ENCODE measurements around the gene GSTK1.
"Not testable (repeated sequence)": the region's sequence is repeated elsewhere in the genome, so short reads cannot be mapped to it uniquely, and the experiment has no call there.

GSTK1 gene

DNA sequence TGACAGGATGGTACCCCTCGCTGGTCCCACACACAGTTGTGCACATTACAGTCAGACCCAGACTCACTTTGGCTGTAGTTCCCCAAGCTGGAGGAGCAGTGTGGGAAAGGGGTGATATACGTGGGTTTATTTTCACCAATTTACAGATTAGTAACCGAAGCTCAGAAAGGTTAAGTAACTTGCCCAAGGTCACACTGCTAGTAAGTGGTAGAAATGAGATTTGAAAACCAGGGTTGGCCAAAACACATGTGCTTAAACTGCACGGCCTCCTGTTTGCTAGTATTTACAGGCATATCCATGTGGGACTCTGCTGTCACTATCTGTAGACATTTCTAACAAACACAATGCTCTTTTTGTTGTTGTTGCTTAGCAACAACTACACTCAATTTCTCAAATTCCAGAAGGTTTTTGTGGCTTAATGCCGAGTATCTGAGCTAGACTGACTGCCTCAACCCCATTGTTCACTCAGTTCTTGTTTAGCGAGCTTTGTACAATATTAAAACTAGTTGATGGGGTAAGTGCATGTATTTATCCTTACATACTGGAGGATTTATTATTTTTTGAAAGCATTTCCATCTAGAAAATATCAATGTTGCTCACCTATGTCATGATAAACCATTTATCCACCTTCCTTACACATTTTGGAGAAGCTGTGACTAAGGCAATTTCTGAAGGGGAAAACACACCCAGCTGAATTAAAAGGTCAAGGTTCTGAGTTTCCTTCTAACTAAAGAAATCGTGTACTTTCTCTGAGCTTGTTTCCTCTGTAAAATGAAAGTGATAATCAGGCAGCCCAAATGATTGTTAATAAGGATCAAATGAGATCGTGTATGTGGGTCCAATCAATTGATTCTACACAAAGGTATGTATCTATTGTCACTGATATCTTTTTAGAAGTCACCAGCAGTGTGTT, 16.2 kb downstream of the GSTK1 start:
- no peak for DNase-seq

GRCh38 chr7:143280160-143280559, 16.9 kb downstream of the GSTK1 start:
- DNase-seq, result no peak

GRCh38 chr7:143280566-143280965, 17.3 kb downstream of the GSTK1 start:
- DNase-seq, result no peak

DNA sequence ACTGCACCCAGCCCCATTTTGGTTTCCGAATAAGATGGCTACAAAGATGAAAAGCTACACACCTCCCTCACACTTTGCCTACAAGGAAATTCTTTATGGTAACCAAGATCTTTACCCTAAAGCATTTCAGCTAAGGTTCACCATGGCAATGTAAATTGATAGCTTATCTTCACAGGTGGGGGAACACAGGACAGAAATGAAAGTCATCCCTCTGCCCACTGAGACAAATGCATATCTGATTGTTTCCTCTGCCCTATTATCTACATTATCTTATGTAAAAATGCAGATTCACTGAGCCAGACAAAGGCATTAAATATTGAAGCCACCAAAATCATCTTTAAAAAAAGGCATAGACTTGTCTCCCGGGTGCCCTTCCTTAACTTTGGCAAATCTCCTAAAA, 18.3 kb downstream of the GSTK1 start:
- DNase-seq, result no peak

- DNase-seq, result no peak
Measured at GRCh38 chr7:143282124-143282523, 18.9 kb downstream of the GSTK1 start.

GRCh38 chr7:143283381-143283780, 20.1 kb downstream of the GSTK1 start:
- no peak for DNase-seq

GRCh38 chr7:143284591-143285469, 21.6 kb downstream of the GSTK1 start, which contains the start of gene TMEM139:
Gene TMEM139, plus strand, starts transcription at chr7:143284958. Its CDS starts 1,000 bp downstream, at chr7:143285958.
- peak; percentile 65 for DNase-seq

- DNase-seq, result no peak
Measured at GRCh38 chr7:143285470-143285778, 22.2 kb downstream of the GSTK1 start.

- no peak for DNase-seq
Measured at GRCh38 chr7:143285806-143286521, 22.7 kb downstream of the GSTK1 start.

DNA sequence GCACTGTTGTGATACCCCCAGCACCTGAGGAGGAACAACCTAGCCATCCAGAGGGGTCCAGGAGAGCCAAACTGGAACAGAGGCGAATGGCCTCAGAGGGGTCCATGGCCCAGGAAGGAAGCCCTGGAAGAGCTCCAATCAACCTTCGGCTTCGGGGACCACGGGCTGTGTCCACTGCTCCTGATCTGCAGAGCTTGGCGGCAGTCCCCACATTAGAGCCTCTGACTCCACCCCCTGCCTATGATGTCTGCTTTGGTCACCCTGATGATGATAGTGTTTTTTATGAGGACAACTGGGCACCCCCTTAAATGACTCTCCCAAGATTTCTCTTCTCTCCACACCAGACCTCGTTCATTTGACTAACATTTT, 23.3 kb downstream of the GSTK1 start:
- no peak for DNase-seq

GRCh38 chr7:143287339-143287934, 24.2 kb downstream of the GSTK1 start:
- no peak for DNase-seq

GRCh38 chr7:143287935-143288826, 24.9 kb downstream of the GSTK1 start, which contains the start of gene CASP2:
Gene CASP2, plus strand, starts transcription at chr7:143288351. Its CDS starts 105 bp downstream, at chr7:143288456.
- DNase-seq, result peak; percentile 92

GRCh38 chr7:143288836-143289235, 25.6 kb downstream of the GSTK1 start:
- no peak for DNase-seq

DNA sequence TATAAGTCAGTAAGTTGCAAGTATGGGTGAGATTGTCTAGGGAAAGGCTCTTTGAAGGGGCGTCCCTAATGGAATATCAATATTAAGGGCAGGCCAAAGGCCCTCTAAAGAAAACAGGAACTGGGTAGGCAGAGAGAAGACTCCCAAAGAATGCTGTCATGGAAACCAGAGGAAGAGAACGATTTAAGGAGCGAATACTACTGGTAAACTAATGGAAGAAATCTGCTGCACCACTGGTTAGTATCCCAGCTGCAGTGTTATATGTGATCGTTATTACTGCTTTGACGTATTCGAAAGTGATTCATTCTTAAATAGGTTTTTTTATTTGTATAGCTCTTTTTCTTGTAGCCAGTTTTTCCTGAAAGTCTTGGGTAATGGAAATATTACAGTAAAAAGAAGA, 26.2 kb downstream of the GSTK1 start:
- DNase-seq, result no peak

DNA sequence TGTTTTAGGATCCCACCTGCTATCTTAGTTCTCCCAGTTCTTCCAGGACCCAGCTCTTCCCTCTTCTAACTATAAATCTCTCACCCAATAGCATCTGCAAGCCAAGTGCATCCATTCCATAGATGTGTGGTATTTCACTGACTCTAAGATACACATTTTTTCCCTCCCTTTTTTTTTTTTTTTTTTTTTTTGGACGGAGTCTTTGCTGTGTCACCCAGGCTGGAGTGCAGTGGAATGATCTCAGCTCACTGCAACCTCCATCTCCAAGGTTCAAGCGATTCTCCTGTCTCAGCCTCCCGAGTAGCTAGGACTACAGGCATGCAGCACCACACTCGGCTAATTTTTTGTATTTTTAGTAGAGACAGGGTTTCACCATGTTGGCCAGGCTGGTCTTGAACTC, 26.6 kb downstream of the GSTK1 start:
- DNase-seq, result not testable (repeated sequence)

DNA sequence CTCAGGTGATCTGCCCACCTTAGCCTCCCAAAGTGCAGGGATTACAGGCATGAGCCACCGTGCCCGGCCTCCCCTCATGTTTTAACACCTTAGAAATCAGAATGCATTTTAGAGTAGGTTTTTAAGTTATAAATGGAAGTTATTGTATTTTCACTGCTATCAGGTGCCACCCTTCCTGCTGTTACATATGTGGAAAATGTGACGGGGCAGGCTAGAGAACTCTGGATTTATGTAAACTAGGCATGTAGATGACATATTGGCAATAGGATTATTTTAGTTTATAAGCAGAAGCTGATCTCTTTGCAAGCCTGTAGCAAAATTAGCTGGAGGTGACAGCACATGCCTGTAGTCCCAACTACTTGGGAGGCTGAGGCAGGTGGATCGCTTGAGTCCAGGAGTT, 27.1 kb downstream of the GSTK1 start:
- no peak for DNase-seq

DNA sequence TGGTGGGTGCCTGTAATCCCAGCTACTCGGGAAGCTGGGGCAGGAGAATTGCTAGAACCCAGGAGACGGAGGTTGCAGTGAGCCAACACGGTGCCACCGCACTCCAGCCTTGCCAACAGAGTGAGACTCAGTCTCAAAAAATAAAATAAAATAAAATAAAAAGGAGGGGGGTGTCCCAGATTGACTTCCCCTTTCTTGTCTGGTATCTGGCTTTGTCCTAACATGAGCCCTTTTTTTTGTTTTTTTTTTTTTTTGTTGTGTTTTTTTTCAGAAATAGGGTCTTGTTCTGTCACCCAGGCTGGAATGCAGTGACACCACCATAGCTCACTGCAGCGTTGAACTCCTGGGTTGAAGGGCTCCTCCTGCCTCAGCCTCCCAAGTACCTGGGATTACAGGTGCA, 29.6 kb downstream of the GSTK1 start:
- no peak for DNase-seq

DNA sequence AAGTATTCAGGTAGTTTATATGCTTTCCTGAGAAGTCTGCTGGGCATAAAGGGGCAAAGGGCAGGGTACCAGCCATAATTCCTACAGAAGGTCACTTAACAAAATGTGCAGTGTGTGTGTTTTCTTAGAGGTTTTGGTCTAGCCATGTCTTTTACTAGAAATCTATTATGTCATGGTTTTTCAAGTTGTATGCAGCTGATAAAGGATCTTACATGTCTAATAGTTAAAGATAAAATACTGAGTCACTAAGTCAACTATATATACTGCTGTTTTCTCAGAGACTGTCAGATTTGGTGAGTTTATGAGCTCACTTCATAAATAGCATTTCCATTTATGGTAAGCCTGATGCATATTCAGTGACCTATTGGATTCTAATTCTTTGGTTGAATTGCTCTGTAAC, 32.6 kb downstream of the GSTK1 start:
- DNase-seq, result no peak

GRCh38 chr7:143296686-143297085, 33.4 kb downstream of the GSTK1 start:
- no peak for DNase-seq

GRCh38 chr7:143299346-143299745, 36.1 kb downstream of the GSTK1 start:
- no peak for DNase-seq

DNA sequence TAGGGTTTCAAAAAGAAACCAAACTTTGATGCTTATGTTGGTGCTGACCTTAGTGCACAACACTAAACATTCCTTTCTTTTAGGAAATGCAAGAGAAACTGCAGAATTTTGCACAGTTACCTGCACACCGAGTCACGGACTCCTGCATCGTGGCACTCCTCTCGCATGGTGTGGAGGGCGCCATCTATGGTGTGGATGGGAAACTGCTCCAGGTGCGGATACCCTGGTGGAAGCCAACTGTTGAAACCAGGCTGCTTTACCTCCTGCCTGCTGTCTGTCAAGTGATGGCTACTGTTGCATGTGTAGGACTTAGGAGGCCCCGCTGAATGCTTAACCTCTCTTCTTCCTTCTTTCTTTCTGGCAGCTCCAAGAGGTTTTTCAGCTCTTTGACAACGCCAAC, 36.6 kb downstream of the GSTK1 start:
- no peak for DNase-seq

All from NCI-H1436 (cell line).